ENCODE data around the gene BDKRB2.

BDKRB2 gene

DNA sequence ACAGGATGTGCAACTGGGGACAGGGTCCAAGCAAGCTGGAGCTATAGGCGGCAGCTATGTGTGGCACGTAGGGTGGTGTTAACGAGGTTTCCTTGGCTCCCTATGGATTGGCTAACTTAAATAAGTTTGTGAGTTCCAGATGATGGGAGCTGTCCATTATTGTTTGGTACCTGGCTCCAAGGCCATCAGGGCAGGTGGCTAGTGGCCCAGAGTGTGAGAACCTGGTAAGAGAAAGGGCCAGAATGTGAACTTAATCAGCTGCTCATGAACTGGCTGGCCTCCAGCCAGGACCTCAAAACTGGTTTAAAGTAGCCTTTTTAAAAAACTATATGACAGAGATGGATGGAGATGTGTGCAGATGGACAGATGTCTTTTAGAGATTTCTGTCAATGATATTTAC, 1.5 kb upstream of the BDKRB2 start:
- Histone ChIP-seq H3K4me3 (ENCODE audit: low read length) (no peak overlapping the region), H3K9me3 (ENCODE audit: insufficient read depth, low read depth, low read length) (no peaks in the 10 kb centered on the region), H3K27ac (ENCODE audit: low read depth, low read length) (no peak overlapping the region), H3K36me3 (ENCODE audit: insufficient read depth, low read length) (no peaks in the 10 kb centered on the region), H3K4me1 (ENCODE audit: insufficient read depth, low read length) (peaks cover 20% of the 10 kb centered on the region; the same call in 1 of the 2 replicates), H3K27me3 (ENCODE audit: insufficient read depth, low read length) (peaks cover 26% of the 10 kb centered on the region), H3K9ac (ENCODE audit: low read depth, low read length) (no peak overlapping the region)
- WGBS, result 93% methylated on average over 3 of the region's 3 CpGs

DNA sequence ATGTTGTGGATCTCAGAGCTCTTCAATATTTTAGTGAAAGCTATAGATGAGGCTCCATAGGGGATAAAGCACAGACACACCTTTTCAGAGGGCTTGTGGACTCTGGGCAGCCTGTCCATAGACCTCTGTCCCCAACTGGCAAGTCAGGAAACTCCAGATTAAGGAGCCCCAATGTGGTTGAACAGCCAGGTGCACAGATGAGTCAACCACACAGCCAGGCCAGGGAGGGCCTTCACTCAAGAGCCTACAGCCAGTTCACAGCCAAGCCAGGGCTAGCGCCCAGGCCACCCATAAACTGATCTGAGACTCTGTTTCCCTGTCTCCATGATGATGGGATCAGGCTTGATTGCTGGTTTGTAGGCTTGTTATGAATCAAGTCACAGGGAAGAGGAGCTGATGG, 1.0 kb upstream of the BDKRB2 start:
- Histone ChIP-seq H3K27me3 (ENCODE audit: insufficient read depth, low read length) (peaks cover 26% of the 10 kb centered on the region), H3K4me1 (ENCODE audit: insufficient read depth, low read length) (peaks cover 20% of the 10 kb centered on the region; the same call in 1 of the 2 replicates), H3K4me3 (ENCODE audit: low read length) (no peak overlapping the region), H3K9ac (ENCODE audit: low read depth, low read length) (no peak overlapping the region), H3K36me3 (ENCODE audit: insufficient read depth, low read length) (no peaks in the 10 kb centered on the region), H3K27ac (ENCODE audit: low read depth, low read length) (no peak overlapping the region), H3K9me3 (ENCODE audit: insufficient read depth, low read depth, low read length) (no peaks in the 10 kb centered on the region)
- 95% methylated on average over 1 of the region's 1 CpG for WGBS

DNA sequence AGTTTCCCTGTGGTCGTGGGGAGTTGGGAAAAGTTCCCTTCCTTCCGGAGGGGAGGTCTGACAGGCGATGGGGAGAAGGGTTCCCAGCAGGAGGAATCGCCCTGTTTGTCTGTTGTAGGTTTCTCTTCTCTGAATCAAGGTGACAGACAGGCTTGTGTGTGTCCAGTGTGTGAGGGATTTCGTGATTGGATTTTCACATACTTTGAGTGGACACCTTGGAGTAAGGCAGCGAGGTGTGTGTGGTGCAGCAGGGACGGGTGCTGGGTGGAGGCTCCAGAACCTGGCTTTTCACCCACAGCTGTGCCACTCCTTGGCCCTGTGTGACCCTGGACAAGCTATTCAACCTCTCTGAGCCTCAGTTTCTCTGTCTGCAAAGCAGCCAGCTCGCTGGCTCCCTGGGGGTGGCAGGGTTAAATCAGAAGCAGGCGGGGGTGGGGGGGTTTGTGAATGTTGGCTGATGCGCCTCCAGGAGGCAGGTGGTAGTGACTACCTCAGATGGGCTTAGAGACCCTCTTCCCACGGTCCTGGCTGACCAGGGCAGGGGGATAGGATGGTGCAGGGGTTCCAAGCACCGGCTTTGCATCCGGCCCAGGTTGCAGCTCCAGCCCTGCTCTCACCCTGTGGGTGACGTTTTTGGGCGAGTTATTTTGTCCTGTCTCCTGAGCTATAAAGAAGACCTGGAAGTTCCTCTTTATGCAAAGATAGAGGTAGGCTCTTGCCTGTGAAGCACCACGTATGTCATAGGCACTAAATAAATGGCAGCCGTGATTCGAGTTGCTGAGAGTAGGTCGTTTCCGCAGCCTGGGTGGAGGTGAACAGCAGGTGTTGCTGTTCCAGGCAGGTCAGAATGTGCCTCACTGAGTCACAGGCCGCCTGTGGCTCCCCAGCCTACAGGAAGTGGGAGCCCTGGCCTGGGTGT, 679 bp downstream of the BDKRB2 start:
- Histone ChIP-seq H3K36me3 (ENCODE audit: insufficient read depth, low read length) (no peaks in the 10 kb centered on the region), H3K4me1 (ENCODE audit: insufficient read depth, low read length) (peaks cover 20% of the 10 kb centered on the region; the same call in 1 of the 2 replicates), H3K9me3 (ENCODE audit: insufficient read depth, low read depth, low read length) (no peaks in the 10 kb centered on the region), H3K27ac (ENCODE audit: low read depth, low read length) (no peak overlapping the region), H3K27me3 (ENCODE audit: insufficient read depth, low read length) (peaks cover 26% of the 10 kb centered on the region), H3K9ac (ENCODE audit: low read depth, low read length) (0 out of 2 replicates have a peak overlapping the region, but pooled peaks have one; percentile 32), H3K4me3 (ENCODE audit: low read length) (peak overlapping the region; percentile 53)
- WGBS, result 25% methylated on average over 21 of the region's 21 CpGs

DNA sequence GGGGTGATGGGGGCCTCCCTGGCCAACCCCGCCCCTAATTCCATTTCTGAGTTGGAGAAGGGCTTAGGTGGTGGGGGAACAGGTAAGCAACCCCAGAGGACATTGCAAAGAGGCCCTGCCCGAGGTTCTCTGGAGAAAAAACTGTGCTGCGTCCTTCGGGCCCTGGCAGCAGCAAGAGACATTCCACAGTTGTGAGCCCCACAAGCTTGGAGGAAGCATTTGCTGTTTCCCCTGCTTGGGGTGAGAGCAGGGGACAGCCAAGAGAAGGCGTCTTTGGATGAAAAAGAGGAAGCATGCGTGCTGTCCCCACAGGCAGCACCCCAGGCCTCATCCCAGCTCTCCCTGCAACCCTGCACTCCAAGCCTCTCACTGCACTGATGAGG, 1.3 kb downstream of the BDKRB2 start:
- Histone ChIP-seq H3K36me3 (ENCODE audit: insufficient read depth, low read length) (no peaks in the 10 kb centered on the region), H3K4me1 (ENCODE audit: insufficient read depth, low read length) (peaks cover 20% of the 10 kb centered on the region; the same call in 1 of the 2 replicates), H3K27ac (ENCODE audit: low read depth, low read length) (no peak overlapping the region), H3K9ac (ENCODE audit: low read depth, low read length) (no peak overlapping the region), H3K4me3 (ENCODE audit: low read length) (no peak overlapping the region), H3K27me3 (ENCODE audit: insufficient read depth, low read length) (peaks cover 26% of the 10 kb centered on the region), H3K9me3 (ENCODE audit: insufficient read depth, low read depth, low read length) (no peaks in the 10 kb centered on the region)
- 66% methylated on average over 6 of the region's 6 CpGs for WGBS

DNA sequence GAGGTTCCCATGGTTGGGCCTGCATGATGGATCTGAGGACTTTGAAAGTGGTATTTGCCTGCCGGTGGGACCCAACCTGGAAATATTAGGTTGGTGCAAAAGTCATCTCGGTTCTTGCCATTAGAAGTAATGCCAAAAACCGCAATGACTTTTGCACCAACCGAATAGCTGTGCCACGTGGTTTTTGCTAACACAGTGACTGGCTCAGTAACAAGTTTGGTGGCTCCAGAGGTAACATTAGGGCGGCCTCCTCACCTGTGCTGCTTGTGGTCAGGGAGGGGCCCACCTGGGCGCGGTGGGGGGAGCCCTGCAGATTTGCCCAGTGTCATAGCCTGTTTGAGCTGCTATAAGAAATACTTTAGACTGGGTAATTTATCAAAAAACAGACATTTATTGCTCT, 1.8 kb downstream of the BDKRB2 start:
- Histone ChIP-seq H3K9me3 (ENCODE audit: insufficient read depth, low read depth, low read length) (no peaks in the 10 kb centered on the region), H3K27me3 (ENCODE audit: insufficient read depth, low read length) (peaks cover 26% of the 10 kb centered on the region), H3K36me3 (ENCODE audit: insufficient read depth, low read length) (no peaks in the 10 kb centered on the region), H3K9ac (ENCODE audit: low read depth, low read length) (no peak overlapping the region), H3K27ac (ENCODE audit: low read depth, low read length) (no peak overlapping the region), H3K4me3 (ENCODE audit: low read length) (no peak overlapping the region), H3K4me1 (ENCODE audit: insufficient read depth, low read length) (peaks cover 20% of the 10 kb centered on the region; the same call in 1 of the 2 replicates)
- 81% methylated on average over 8 of the region's 8 CpGs for WGBS

DNA sequence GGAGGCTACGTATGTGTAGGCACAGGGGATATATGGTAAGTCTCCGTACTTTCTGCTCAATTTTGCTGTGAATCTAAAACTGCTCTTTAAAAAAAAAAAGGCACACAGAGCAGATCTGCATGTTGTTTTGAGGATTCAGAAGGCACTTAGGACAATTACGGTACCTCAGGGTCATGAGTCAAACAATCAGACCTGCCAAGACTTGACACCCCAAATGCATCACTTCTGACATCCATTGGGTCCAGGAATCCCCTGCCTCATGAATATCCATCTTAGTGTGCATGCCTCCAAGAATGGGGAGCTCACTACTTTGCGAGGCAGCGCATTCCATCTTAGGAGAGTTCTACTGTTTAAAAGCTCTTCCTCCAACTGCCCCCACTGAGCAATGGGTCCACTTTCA, 3.0 kb downstream of the BDKRB2 start:
- H3K4me1 ChIP-seq (ENCODE audit: insufficient read depth, low read length), result peaks cover 20% of the 10 kb centered on the region; the same call in 1 of the 2 replicates
- H3K9ac ChIP-seq (ENCODE audit: low read depth, low read length), result no peak overlapping the region
- H3K27me3 ChIP-seq (ENCODE audit: insufficient read depth, low read length), result peaks cover 26% of the 10 kb centered on the region
- WGBS, result 94% methylated on average over 5 of the region's 5 CpGs
- no peak overlapping the region for H3K27ac ChIP-seq (ENCODE audit: low read depth, low read length)
- no peak overlapping the region for H3K4me3 ChIP-seq (ENCODE audit: low read length)
- no peaks in the 10 kb centered on the region for H3K36me3 ChIP-seq (ENCODE audit: insufficient read depth, low read length)
- H3K9me3 ChIP-seq (ENCODE audit: insufficient read depth, low read depth, low read length), result no peaks in the 10 kb centered on the region

DNA sequence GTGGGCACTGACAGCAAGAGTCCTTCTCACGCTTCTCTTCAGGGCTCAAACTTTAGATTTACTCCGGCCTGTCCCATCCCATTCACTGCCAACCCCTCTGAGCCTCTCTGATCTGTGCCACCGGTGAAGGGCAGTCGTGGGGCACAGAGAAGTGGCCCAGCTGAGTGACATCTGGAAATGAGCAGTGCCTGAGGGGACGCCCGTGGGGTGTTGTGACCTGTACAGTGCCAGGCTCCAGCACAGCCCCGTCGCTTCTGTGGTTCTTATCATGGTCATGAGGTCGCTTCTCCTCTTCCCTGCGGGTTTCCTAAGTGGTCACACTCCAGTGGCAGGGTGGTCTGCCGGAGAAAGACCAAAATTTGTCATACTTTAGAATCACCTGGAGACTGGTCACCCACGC, 4.1 kb downstream of the BDKRB2 start:
- no peaks in the 10 kb centered on the region for H3K36me3 ChIP-seq (ENCODE audit: insufficient read depth, low read length)
- H3K27ac ChIP-seq (ENCODE audit: low read depth, low read length), result no peak overlapping the region
- H3K9me3 ChIP-seq (ENCODE audit: insufficient read depth, low read depth, low read length), result no peaks in the 10 kb centered on the region
- WGBS, result 94% methylated on average over 12 of the region's 12 CpGs
- H3K27me3 ChIP-seq (ENCODE audit: insufficient read depth, low read length), result peaks cover 21% of the 10 kb centered on the region
- no peak overlapping the region for H3K9ac ChIP-seq (ENCODE audit: low read depth, low read length)
- H3K4me3 ChIP-seq (ENCODE audit: low read length), result no peak overlapping the region
- H3K4me1 ChIP-seq (ENCODE audit: insufficient read depth, low read length), result peaks cover 20% of the 10 kb centered on the region; the same call in 1 of the 2 replicates

DNA sequence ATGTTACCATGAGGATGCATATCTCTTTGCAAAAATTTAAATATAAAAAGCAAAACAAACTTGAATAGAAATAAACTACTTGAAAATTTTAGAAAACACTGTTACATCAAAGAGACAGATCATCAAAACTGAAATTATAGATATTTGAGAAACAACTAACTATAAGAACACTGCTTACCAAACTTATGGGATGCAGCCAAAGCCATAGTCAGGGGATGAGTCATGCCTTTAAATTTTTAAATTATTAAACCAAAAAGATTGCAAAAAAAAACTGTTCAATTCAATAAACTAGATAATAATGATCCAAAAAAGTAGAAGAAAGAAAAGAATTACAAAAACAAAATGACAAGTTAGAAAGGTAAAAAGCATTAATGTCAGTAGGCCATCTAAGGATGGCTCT, 7.5 kb downstream of the BDKRB2 start:
- no peaks in the 10 kb centered on the region for H3K36me3 ChIP-seq (ENCODE audit: insufficient read depth, low read length)
- H3K9ac ChIP-seq (ENCODE audit: low read depth, low read length), result no peak overlapping the region
- H3K4me1 ChIP-seq (ENCODE audit: insufficient read depth, low read length), result no peaks in the 10 kb centered on the region
- H3K4me3 ChIP-seq (ENCODE audit: low read length), result no peak overlapping the region
- H3K9me3 ChIP-seq (ENCODE audit: insufficient read depth, low read depth, low read length), result no peaks in the 10 kb centered on the region
- H3K27me3 ChIP-seq (ENCODE audit: insufficient read depth, low read length), result no peaks in the 10 kb centered on the region
- H3K27ac ChIP-seq (ENCODE audit: low read depth, low read length), result no peak overlapping the region

DNA sequence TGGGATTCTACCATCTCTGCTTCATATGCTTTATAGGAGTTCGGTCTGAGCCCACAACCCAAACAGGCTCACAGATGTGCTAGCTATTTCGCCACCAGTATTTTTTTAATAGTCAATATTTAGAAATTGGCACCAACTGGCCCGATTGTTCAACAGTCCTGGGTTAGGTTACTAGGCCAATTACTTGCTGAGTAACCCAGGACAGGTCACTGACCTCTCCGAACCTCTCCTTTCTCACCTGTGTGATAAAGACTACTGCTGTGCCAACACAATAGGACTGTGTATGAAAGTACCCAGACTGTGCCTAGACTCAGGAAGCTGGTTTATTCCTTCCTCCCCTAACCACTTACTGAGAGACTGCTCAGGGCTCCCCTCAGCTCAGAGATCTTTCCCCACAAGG, 8.3 kb downstream of the BDKRB2 start:
- Histone ChIP-seq H3K36me3 (ENCODE audit: insufficient read depth, low read length) (no peaks in the 10 kb centered on the region), H3K27ac (ENCODE audit: low read depth, low read length) (no peak overlapping the region), H3K9me3 (ENCODE audit: insufficient read depth, low read depth, low read length) (no peaks in the 10 kb centered on the region), H3K9ac (ENCODE audit: low read depth, low read length) (no peak overlapping the region), H3K27me3 (ENCODE audit: insufficient read depth, low read length) (no peaks in the 10 kb centered on the region), H3K4me1 (ENCODE audit: insufficient read depth, low read length) (no peaks in the 10 kb centered on the region), H3K4me3 (ENCODE audit: low read length) (no peak overlapping the region)
- 90% methylated on average over 4 of the region's 4 CpGs for WGBS

DNA sequence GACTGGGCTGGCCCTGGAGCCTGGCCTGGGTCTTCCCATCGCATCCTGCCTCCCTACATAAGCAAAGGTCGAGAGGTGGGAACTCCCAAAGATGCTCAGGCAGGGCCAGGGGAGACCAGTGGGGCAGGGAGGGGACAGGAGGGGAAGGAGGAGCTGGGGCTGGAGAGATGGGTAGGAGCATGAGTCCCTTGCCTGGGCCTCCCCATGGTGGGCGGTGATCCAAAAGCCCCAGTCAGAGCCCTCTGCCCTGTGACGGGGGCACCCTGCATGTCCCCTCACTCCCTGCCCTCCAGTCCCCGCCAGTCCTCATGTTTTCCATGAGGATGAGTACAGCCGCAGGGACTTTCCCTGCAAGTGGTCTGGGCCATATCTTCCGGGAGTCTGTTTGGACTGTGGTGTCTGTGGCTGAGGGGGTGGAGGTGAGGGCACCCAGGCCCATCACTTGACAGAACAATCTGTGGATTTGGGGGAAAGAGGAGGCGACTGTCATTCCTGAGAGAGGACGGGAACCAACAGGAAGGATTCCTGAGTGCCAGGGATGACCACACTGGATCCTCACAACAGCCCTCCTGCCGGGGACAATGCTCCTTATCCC, 9.3 kb downstream of the BDKRB2 start:
- H3K36me3 ChIP-seq (ENCODE audit: insufficient read depth, low read length), result no peaks in the 10 kb centered on the region
- no peaks in the 10 kb centered on the region for H3K27me3 ChIP-seq (ENCODE audit: insufficient read depth, low read length)
- H3K9ac ChIP-seq (ENCODE audit: low read depth, low read length), result no peak overlapping the region
- no peaks in the 10 kb centered on the region for H3K9me3 ChIP-seq (ENCODE audit: insufficient read depth, low read depth, low read length)
- WGBS, result 90% methylated on average over 10 of the region's 10 CpGs
- H3K4me3 ChIP-seq (ENCODE audit: low read length), result no peak overlapping the region
- no peak overlapping the region for H3K27ac ChIP-seq (ENCODE audit: low read depth, low read length)
- no peaks in the 10 kb centered on the region for H3K4me1 ChIP-seq (ENCODE audit: insufficient read depth, low read length)

DNA sequence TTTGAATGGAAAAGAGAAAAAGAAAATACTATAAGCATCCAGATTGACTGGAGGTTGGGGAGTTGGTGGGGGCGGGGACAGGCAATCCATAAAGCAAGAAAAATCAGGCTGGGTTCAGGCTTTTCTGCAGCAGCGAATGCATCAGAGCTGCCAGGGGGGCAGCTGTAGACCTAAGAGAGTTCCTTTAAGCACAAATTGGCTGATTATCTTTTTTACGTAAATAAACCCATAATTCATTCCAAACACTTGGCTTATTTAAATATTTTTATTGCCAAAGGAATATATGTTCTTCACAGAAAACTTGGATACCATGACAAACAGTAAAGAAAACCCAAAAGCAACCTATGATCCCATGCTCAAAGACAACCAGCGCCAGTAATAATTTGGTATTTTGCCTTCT, 10.2 kb downstream of the BDKRB2 start:
- H3K27me3 ChIP-seq (ENCODE audit: insufficient read depth, low read length), result no peaks in the 10 kb centered on the region
- H3K4me3 ChIP-seq (ENCODE audit: low read length), result no peak overlapping the region
- no peak overlapping the region for H3K9ac ChIP-seq (ENCODE audit: low read depth, low read length)
- no peak overlapping the region for H3K27ac ChIP-seq (ENCODE audit: low read depth, low read length)
- H3K4me1 ChIP-seq (ENCODE audit: insufficient read depth, low read length), result no peaks in the 10 kb centered on the region
- 95% methylated on average over 3 of the region's 4 CpGs for WGBS
- H3K9me3 ChIP-seq (ENCODE audit: insufficient read depth, low read depth, low read length), result no peaks in the 10 kb centered on the region
- H3K36me3 ChIP-seq (ENCODE audit: insufficient read depth, low read length), result no peaks in the 10 kb centered on the region
